SK-N-MC (cell line): ENCODE measurements around the gene CSNK1D.

Experiments
- EZH2 ChIP-seq: fragments of 200-600 bp; sonication (generic); IDR thresholded peaks from one replicate; pipeline ENCODE4 v1.6.1; 2017; ENCODE audit warnings: antibody characterized with exemption
- FOXP2 ChIP-seq: optimal IDR thresholded peaks from 2 replicates; pipeline ENCODE3; 2011; ENCODE audit warnings: mild to moderate bottlenecking, moderate library complexity; ENCODE audit not compliant: insufficient read depth; ENCODE audit errors: extremely low read length, control extremely low read depth
- POLR2AphosphoS5 ChIP-seq: IDR thresholded peaks from 2 replicates; pipeline ENCODE4 v1.6.1; 2012; ENCODE audit warnings: mild to moderate bottlenecking, low read depth, low read length, borderline replicate concordance

- TF ChIP-seq POLR2AphosphoS5 = no peak
- TF ChIP-seq EZH2 = no peak
- no peak for TF ChIP-seq FOXP2
These were observed 34.0 kb downstream of the CSNK1D start for GRCh38 chr17:82239401-82239925.
